MG63 (cell line): ENCODE results near the gene ZNF174. TPM values are rescaled to one million over a fixed set of nuclear protein-coding genes. Genes with fewer than 3 reads are reported as not detected.
A peak's percentile ranks its signal among the peaks of the same experiment; 100 is the strongest.

Source experiments
- DNase-seq: peaks from one replicate; pipeline ENCODE4 v3.0.0-alpha.2; 2020
- H3K27me3 ChIP-seq: fragments of 250-450 bp; sonication (Bioruptor Pico); 2 replicates; pipeline ENCODE4 v1.5.1; 2020; ENCODE audit warnings: mild to moderate bottlenecking, moderate library complexity
- H3K36me3 ChIP-seq: fragments of 250-450 bp; sonication (Bioruptor Pico); 2 replicates; pipeline ENCODE4 v1.5.1; 2020; ENCODE audit warnings: mild to moderate bottlenecking, moderate library complexity
- H3K4me3 ChIP-seq: fragments of 250-450 bp; sonication (Bioruptor Pico); 2 replicates; pipeline ENCODE4 v1.5.1; 2020; ENCODE audit warnings: mild to moderate bottlenecking, moderate library complexity
- H3K9me3 ChIP-seq: fragments of 250-450 bp; sonication (Bioruptor Pico); 2 replicates; pipeline ENCODE4 v1.5.1; 2020; ENCODE audit warnings: mild to moderate bottlenecking, moderate library complexity
- total RNA-seq: library from RNA; depleted of rRNA; stranded (reverse); fragments of >200 nt; shearing (Covaris generic); gene quantifications from 2 replicates; pipeline ENCODE4 v1.2.3, GENCODE V29; 2014; ENCODE audit warnings: low replicate concordance; rRNA removed

The ZNF174 gene
- total RNA-seq, 1 experiment from 2014 or later, result 22.6 TPM

GRCh38 chr16:3413730-3414379, 12.8 kb downstream of the ZNF174 start:
- DNase-seq, result no peak
- Histone ChIP-seq H3K4me3 (no peak overlapping the region), H3K36me3 (peaks cover 24% of the 10 kb centered on the region), H3K27me3 (no peaks in the 10 kb centered on the region), H3K9me3 (peaks cover 53% of the 10 kb centered on the region)

GRCh38 chr16:3431779-3432219, 30.8 kb downstream of the ZNF174 start:
- Histone ChIP-seq H3K9me3 (peaks cover 18% of the 10 kb centered on the region), H3K36me3 (no peaks in the 10 kb centered on the region), H3K27me3 (peaks cover 20% of the 10 kb centered on the region), H3K4me3 (no peak overlapping the region)
- peak; percentile 26 for DNase-seq

- H3K36me3 ChIP-seq, result no peaks in the 10 kb centered on the region
- no peak for DNase-seq
- H3K27me3 ChIP-seq, result peaks cover 26% of the 10 kb centered on the region
- H3K9me3 ChIP-seq, result peaks cover 27% of the 10 kb centered on the region
- H3K4me3 ChIP-seq, result no peak overlapping the region
These were observed 33.4 kb downstream of the ZNF174 start for GRCh38 chr16:3434373-3434772.

- peaks cover 16% of the 10 kb centered on the region for H3K27me3 ChIP-seq
- H3K9me3 ChIP-seq, result peaks cover 23% of the 10 kb centered on the region
- DNase-seq, result no peak
- H3K4me3 ChIP-seq, result no peak overlapping the region
- H3K36me3 ChIP-seq, result no peaks in the 10 kb centered on the region; the same call in 1 of the 2 replicates
These were observed 38.6 kb downstream of the ZNF174 start for GRCh38 chr16:3439637-3440036.

GRCh38 chr16:3443108-3444031, 42.4 kb downstream of the ZNF174 start, which contains the start of the genes NAA60 and ZNF597:
Gene NAA60 (plus strand): TSS chr16:3443680. CDS start chr16:3476228, 32,548 bp downstream.
Gene ZNF597 (minus strand): TSS chr16:3443504. CDS start chr16:3443153, 351 bp downstream.
- Histone ChIP-seq H3K9me3 (peaks cover 19% of the 10 kb centered on the region), H3K36me3 (no peaks in the 10 kb centered on the region; the same call in 1 of the 2 replicates), H3K4me3 (peak within 1 kb of the TSS; percentile 55), H3K27me3 (0 out of 2 replicates have a peak, but pooled peaks cover 2% of the 10 kb centered on the region)
- DNase-seq, result peak; percentile 80

- Histone ChIP-seq H3K9me3 (peaks cover 14% of the 10 kb centered on the region), H3K36me3 (no peaks in the 10 kb centered on the region; the same call in 1 of the 2 replicates), H3K4me3 (peak overlapping the region; percentile 55), H3K27me3 (no peaks in the 10 kb centered on the region)
- DNase-seq, result peak; percentile 28
These were observed 43.0 kb downstream of the ZNF174 start for GRCh38 chr16:3444032-3444388.

- Histone ChIP-seq H3K27me3 (no peaks in the 10 kb centered on the region), H3K36me3 (no peaks in the 10 kb centered on the region), H3K4me3 (no peak overlapping the region), H3K9me3 (no peaks in the 10 kb centered on the region)
- peak; percentile 33 for DNase-seq
These were observed 53.1 kb downstream of the ZNF174 start for GRCh38 chr16:3454093-3454492.

GRCh38 chr16:3454631-3455147, 53.7 kb downstream of the ZNF174 start:
- Histone ChIP-seq H3K9me3 (no peaks in the 10 kb centered on the region), H3K27me3 (no peaks in the 10 kb centered on the region), H3K4me3 (no peak overlapping the region), H3K36me3 (no peaks in the 10 kb centered on the region)
- no peak for DNase-seq

GRCh38 chr16:3457434-3458252, 56.6 kb downstream of the ZNF174 start:
- H3K36me3 ChIP-seq, result peaks cover 13% of the 10 kb centered on the region
- DNase-seq, result peak; percentile 92
- peak overlapping the region; percentile 92 for H3K4me3 ChIP-seq
- no peaks in the 10 kb centered on the region for H3K9me3 ChIP-seq
- no peaks in the 10 kb centered on the region for H3K27me3 ChIP-seq

GRCh38 chr16:3458278-3458851, 57.4 kb downstream of the ZNF174 start:
- no peaks in the 10 kb centered on the region for H3K27me3 ChIP-seq
- H3K4me3 ChIP-seq, result peak overlapping the region; percentile 92
- H3K9me3 ChIP-seq, result no peaks in the 10 kb centered on the region
- DNase-seq, result peak; percentile 40
- H3K36me3 ChIP-seq, result peaks cover 14% of the 10 kb centered on the region

- Histone ChIP-seq H3K36me3 (peaks cover 14% of the 10 kb centered on the region), H3K9me3 (no peaks in the 10 kb centered on the region), H3K4me3 (peak overlapping the region; percentile 92), H3K27me3 (no peaks in the 10 kb centered on the region)
- DNase-seq, result no peak
These were observed 57.9 kb downstream of the ZNF174 start for GRCh38 chr16:3458852-3459361.

Other genes starting within 250 kb of the ZNF174 start
- gene OR1F1, start 213.0 kb upstream of the ZNF174 start, total RNA-seq, result not detected in 2 replicates
- 3.4 and 5.8 TPM in 2 replicates for gene ZNF200, start 166.1 kb upstream of the ZNF174 start, total RNA-seq
- gene MEFV, start 144.6 kb upstream of the ZNF174 start, total RNA-seq, result 0.07 TPM in 1 of 2 replicates, not detected in the other
- 48.3 and 74.7 TPM in 2 replicates for gene ZNF263, start 117.7 kb upstream of the ZNF174 start, total RNA-seq
- gene TIGD7, start 95.8 kb upstream of the ZNF174 start, total RNA-seq, result 5.2 and 10.7 TPM in 2 replicates
- gene ZNF75A, start 95.7 kb upstream of the ZNF174 start, total RNA-seq, result 13.7 and 20.3 TPM in 2 replicates
- not detected in 2 replicates for gene OR2C1, start 45.3 kb upstream of the ZNF174 start, total RNA-seq
- 10.2 and 17.0 TPM in 2 replicates for gene ZSCAN32, start 211 bp upstream of the ZNF174 start, total RNA-seq
- 0.03 and 0.62 TPM in 2 replicates for gene ZNF597, start 42.3 kb downstream of the ZNF174 start, total RNA-seq
- gene NAA60, start 42.5 kb downstream of the ZNF174 start, total RNA-seq, result 14.3 and 16.3 TPM in 2 replicates
- gene C16orf90, start 94.3 kb downstream of the ZNF174 start, total RNA-seq, result not detected in 2 replicates
- 13.7 and 34.4 TPM in 2 replicates for gene CLUAP1, start 99.8 kb downstream of the ZNF174 start, total RNA-seq
- gene NLRC3, start 176.2 kb downstream of the ZNF174 start, total RNA-seq, result 0.03 TPM in 1 of 2 replicates, not detected in the other
- gene SLX4, start 210.4 kb downstream of the ZNF174 start, total RNA-seq, result 2.6 and 4.8 TPM in 2 replicates